ENCODE measurements around the gene PPM1F.
"Not testable (repeated sequence)": the region's sequence is repeated elsewhere in the genome, so short reads cannot be mapped to it uniquely, and the experiment has no call there.

PPM1F gene

GRCh38 chr22:21881841-21882753 lies 70.6 kb downstream of the PPM1F start:
- no peak overlapping the region for H3K4me3 ChIP-seq
- no peaks in the 10 kb centered on the region for H3K36me3 ChIP-seq (replicated peaks)
- H3K9me3 ChIP-seq: no peaks in the 10 kb centered on the region
- no peaks in the 10 kb centered on the region for H3K27me3 ChIP-seq (ENCODE audit: low read depth)
- in situ Hi-C loops (cut with MboI; ENCODE audit: low sequenced_read_pairs): no loop called here
- DNase-seq (ENCODE audit: low spot score in 2 of 2): no peak
- no peaks in the 10 kb centered on the region for H3K4me1 ChIP-seq

GRCh38 chr22:21876486-21877176 lies 76.0 kb downstream of the PPM1F start:
- in situ Hi-C loops (cut with MboI; ENCODE audit: low sequenced_read_pairs): no loop called here
- Histone ChIP-seq H3K9me3 (no peaks in the 10 kb centered on the region), H3K36me3 (replicated peaks) (no peaks in the 10 kb centered on the region), H3K4me3 (no peak overlapping the region), H3K27me3 (ENCODE audit: low read depth) (no peaks in the 10 kb centered on the region), H3K4me1 (no peaks in the 10 kb centered on the region)
- DNase-seq (ENCODE audit: low spot score in 2 of 2): no peak

GRCh38 chr22:21874953-21875352 lies 77.7 kb downstream of the PPM1F start:
- DNase-seq (ENCODE audit: low spot score in 2 of 2); in situ Hi-C loops (cut with MboI; ENCODE audit: low sequenced_read_pairs); H3K4me3 ChIP-seq; H3K4me1 ChIP-seq; H3K36me3 ChIP-seq (replicated peaks); H3K27me3 ChIP-seq (ENCODE audit: low read depth); H3K9me3 ChIP-seq: not testable (repeated sequence)

GRCh38 chr22:21873619-21874018 lies 79.0 kb downstream of the PPM1F start:
- Histone ChIP-seq H3K36me3 (replicated peaks) (no peaks in the 10 kb centered on the region), H3K4me1 (peaks cover under 1% of the 10 kb centered on the region; the same call in 1 of the 2 replicates), H3K9me3 (no peaks in the 10 kb centered on the region), H3K4me3 (no peak overlapping the region), H3K27me3 (ENCODE audit: low read depth) (no peaks in the 10 kb centered on the region)
- in situ Hi-C loops (cut with MboI; ENCODE audit: low sequenced_read_pairs): no loop called here
- no peak for DNase-seq (ENCODE audit: low spot score in 2 of 2)

- H3K27me3 ChIP-seq (ENCODE audit: low read depth); H3K9me3 ChIP-seq; H3K4me1 ChIP-seq; H3K4me3 ChIP-seq; DNase-seq (ENCODE audit: low spot score in 2 of 2); in situ Hi-C loops (cut with MboI; ENCODE audit: low sequenced_read_pairs); H3K36me3 ChIP-seq (replicated peaks): not testable (repeated sequence)
Measured at GRCh38 chr22:21872741-21873140, 79.9 kb downstream of the PPM1F start.
